Osteocyte (in vitro differentiated cells): Measurements from ENCODE around the gene TMEM164. TPM values are rescaled to one million over a fixed set of nuclear protein-coding genes. Genes with fewer than 3 reads are reported as not detected.

Source experiments
- DNase-seq: peaks from one replicate; pipeline ENCODE4 v3.0.0; 2021; ENCODE audit warnings: mixed read lengths; ENCODE audit not compliant: unreplicated experiment; ENCODE audit errors: extremely low spot score
- H3K27ac Mint-ChIP-seq: one replicate; pipeline ENCODE4 v1.8.0; 2021; ENCODE audit warnings: mild to moderate bottlenecking, mixed read lengths; ENCODE audit not compliant: unreplicated experiment
- H3K27me3 Mint-ChIP-seq: one replicate; pipeline ENCODE4 v1.8.0; 2021; ENCODE audit warnings: mixed read lengths; ENCODE audit not compliant: unreplicated experiment
- H3K36me3 Mint-ChIP-seq: one replicate; pipeline ENCODE4 v1.8.0; 2021; ENCODE audit warnings: mixed read lengths; ENCODE audit not compliant: unreplicated experiment
- H3K4me1 Mint-ChIP-seq: one replicate; pipeline ENCODE4 v1.8.0; 2021; ENCODE audit warnings: mixed read lengths; ENCODE audit not compliant: unreplicated experiment
- H3K4me3 Mint-ChIP-seq: one replicate; pipeline ENCODE4 v1.8.0; 2021; ENCODE audit warnings: mild to moderate bottlenecking, moderate library complexity, mixed read lengths; ENCODE audit not compliant: unreplicated experiment
- H3K9me3 Mint-ChIP-seq: one replicate; pipeline ENCODE4 v1.8.0; 2021; ENCODE audit warnings: mixed read lengths; ENCODE audit not compliant: unreplicated experiment
- CTCF ChIP-seq: fragments of 200-600 bp; sonication (generic); IDR thresholded peaks from 2 replicates; pipeline ENCODE4 v1.5.0; 2021; ENCODE audit warnings: antibody characterized with exemption, mild to moderate bottlenecking, moderate library complexity
- total RNA-seq: library from RNA; stranded (reverse); gene quantifications from 2 replicates; pipeline ENCODE4 v1.2.1, GENCODE V29; 2021

The TMEM164 gene
- total RNA-seq, 1 donor from 2014 or later, result 12.9 TPM

DNA sequence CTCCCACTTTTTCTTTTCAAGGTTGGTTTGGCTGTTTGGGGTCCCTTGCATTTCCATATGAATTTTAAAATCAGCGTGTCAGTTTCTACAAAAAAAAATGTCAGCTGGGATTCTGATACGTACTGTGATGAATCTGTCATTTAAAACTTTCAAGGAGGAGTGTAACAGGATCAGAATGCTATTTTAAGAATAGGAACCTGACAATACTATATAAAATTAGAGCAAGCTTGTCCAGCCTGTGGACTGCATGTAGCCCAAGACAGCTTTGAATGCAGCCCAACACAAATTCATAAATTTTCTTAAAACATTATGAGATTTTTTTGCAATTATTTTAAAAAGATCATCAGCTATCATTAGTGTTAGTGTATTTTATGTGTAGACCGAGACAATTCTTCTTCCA lies 56.5 kb downstream of the TMEM164 start:
- H3K4me3 Mint-ChIP-seq, result no peak overlapping the region

DNA sequence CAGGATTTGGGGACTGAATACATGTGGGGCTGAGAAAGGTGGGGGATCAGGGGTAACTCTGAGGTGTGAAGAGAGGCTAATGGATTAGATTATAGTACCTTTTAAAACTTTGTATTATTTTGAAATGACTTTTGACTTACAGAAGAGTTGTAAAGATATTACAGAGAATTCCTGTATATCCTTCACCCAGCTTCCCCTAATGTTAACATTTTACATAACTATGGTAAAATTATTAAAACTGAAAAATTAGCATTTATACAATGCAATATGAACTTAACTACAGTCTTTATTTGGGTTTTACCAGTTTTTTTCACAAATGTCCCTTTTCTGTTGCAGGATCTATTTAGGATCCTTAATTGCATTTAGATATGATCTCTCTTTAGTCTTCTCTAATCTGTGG lies 57.4 kb downstream of the TMEM164 start:
- Mint-ChIP-seq H3K27ac (no peak overlapping the region), H3K4me3 (no peak overlapping the region), H3K4me1 (peaks cover 10% of the 10 kb centered on the region), H3K9me3 (peaks cover 9% of the 10 kb centered on the region), H3K36me3 (peaks cover 2% of the 10 kb centered on the region), H3K27me3 (no peaks in the 10 kb centered on the region)
- DNase-seq, result no peak
- no peak for TF ChIP-seq CTCF

More for the DNA sequence above, 56.5 kb downstream of the TMEM164 start:
- H3K9me3 Mint-ChIP-seq, result peaks cover 9% of the 10 kb centered on the region
- no peak for TF ChIP-seq CTCF
- peaks cover 10% of the 10 kb centered on the region for H3K4me1 Mint-ChIP-seq
- no peaks in the 10 kb centered on the region for H3K27me3 Mint-ChIP-seq
- H3K27ac Mint-ChIP-seq, result no peak overlapping the region
- H3K36me3 Mint-ChIP-seq, result peaks cover 2% of the 10 kb centered on the region
- no peak for DNase-seq

- no peak for TF ChIP-seq CTCF
- Mint-ChIP-seq H3K9me3 (peaks cover 9% of the 10 kb centered on the region), H3K4me3 (no peak overlapping the region), H3K27ac (no peak overlapping the region), H3K36me3 (peaks cover 2% of the 10 kb centered on the region), H3K4me1 (peaks cover 10% of the 10 kb centered on the region), H3K27me3 (no peaks in the 10 kb centered on the region)
- no peak for DNase-seq
These were observed 58.1 kb downstream of the TMEM164 start for GRCh38 chrX:110060846-110061537.

DNA sequence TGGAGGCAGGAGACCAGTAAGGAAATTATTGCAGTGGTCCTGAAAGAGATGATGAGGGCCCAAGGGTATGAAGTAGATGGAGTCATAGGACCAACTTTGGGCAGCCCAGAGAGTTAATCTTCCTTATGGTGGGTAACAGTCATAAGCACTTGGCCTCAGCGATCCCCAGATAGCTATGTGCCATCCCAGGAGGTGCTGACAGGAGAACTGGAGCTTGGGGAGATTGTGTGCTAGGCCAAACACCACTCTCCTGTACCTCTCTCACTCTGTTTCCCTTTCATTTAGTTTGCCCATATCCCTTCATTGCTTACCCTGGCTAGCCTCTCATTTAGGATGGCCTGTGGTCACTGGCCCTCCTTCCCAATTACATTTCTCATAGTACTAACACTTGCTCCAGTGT lies 60.0 kb downstream of the TMEM164 start:
- no peak overlapping the region for H3K4me3 Mint-ChIP-seq
- no peaks in the 10 kb centered on the region for H3K27me3 Mint-ChIP-seq

More for the DNA sequence above, 60.0 kb downstream of the TMEM164 start:
- Mint-ChIP-seq H3K27ac (no peak overlapping the region), H3K36me3 (peaks cover 2% of the 10 kb centered on the region), H3K4me1 (peaks cover 6% of the 10 kb centered on the region), H3K9me3 (peaks cover 9% of the 10 kb centered on the region)
- DNase-seq, result no peak
- TF ChIP-seq CTCF, result no peak
